Measurements from ENCODE around the gene RANBP17. TPM values are rescaled to one million over a fixed set of nuclear protein-coding genes. Genes with fewer than 3 reads are reported as not detected.

Gene RANBP17
- total RNA-seq, 1 donor, result 6.2 TPM

DNA sequence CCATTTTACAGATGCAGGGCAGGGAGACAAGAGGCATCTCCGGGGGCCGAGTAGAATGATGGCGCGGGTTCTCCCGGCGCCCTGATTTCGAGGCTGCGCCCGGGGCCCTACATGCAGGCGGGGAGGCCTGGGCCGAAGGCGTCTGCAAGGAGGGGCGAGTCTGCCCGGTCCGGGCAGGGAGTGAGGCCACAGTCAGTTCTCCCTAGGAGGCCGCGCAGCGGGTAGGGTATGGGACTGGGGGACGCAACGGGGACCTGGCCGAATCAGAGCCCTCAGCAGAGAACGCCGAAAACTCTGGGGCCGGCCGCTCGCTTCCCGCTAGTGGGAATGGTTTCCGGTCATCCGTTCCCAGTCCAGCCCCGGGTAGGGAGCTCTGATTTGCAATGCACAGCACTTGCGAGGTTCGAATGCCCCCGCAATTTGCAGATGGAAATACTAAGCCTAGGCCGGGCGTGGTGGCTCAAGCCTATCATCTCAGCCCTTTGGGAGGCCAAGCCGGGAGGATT lies 453.6 kb downstream of the RANBP17 start:
- peaks cover 88% of the 10 kb centered on the region for H3K27me3 ChIP-seq (ENCODE audit: insufficient read depth, low read length)

DNA sequence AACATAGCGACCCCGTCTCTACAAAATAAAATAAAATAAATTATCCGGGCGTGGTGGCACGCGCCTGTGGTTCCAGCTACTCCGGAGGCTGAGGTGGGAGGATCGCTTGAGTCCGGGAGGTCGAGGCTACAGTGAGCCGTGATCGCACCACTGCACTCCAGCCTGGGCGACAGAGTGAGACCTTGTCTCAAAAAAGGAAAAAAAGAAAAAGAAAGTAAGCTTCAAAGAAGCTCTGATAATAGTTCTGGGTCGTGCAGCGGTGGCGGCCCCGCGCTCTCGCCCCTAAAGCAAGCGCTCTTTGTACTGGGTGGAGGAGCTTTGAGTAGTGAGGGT lies 454.1 kb downstream of the RANBP17 start:
- Histone ChIP-seq H3K9me3 (ENCODE audit: low read depth, low read length) (no peaks in the 10 kb centered on the region), H3K4me3 (ENCODE audit: low read length) (no peak overlapping the region), H3K27me3 (ENCODE audit: insufficient read depth, low read length) (peaks cover 89% of the 10 kb centered on the region), H3K4me1 (ENCODE audit: insufficient read depth, low read length) (peaks cover 22% of the 10 kb centered on the region)

More for the DNA sequence above, 453.6 kb downstream of the RANBP17 start:
- Histone ChIP-seq H3K4me1 (ENCODE audit: insufficient read depth, low read length) (peaks cover 26% of the 10 kb centered on the region), H3K4me3 (ENCODE audit: low read length) (no peak overlapping the region), H3K9me3 (ENCODE audit: low read depth, low read length) (no peaks in the 10 kb centered on the region)

DNA sequence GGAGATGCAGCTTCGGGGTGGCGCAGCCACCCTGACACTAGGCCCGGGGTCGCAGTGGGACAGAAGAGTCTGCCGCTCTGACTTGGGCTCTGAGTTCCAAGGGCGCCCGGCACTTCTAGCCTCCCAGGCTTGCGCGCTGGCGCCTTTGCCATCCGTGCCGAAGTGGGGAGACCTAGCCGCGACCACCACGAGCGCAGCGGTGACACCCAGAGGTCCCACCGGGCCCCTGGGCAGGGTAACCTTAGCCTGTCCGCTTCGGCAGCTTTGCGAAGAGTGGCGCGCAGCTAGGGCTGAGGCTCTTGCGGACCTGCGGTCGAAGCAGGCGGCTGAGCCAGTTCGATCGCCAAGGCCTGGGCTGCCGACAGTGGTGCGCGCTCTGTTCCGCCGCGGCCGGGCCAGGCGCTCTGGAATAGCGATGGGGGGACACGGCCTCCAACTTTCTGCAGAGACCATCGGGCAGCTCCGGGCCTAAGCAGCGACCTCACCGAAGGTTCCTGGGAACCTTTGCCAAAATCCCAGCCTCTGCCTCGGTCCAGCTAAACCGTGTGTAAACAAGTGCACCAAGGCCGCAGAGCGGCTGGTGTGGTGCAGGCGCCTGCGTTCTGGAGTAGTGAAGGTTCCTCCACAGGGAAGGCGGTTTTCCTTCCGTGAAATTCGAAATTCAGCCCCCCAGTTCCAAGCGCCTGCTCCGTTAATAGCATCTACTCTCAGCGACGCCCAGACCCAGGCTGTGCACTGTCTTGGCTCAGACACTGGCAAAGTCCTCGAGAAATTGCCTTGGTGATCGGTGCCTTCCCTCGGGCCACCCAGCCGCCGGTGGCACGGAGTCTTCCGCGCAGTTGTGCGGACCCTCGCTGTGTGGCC lies 454.7 kb downstream of the RANBP17 start:
- H3K4me3 ChIP-seq (ENCODE audit: low read length), result no peak overlapping the region
- H3K27me3 ChIP-seq (ENCODE audit: insufficient read depth, low read length), result peaks cover 93% of the 10 kb centered on the region
- no peaks in the 10 kb centered on the region for H3K9me3 ChIP-seq (ENCODE audit: low read depth, low read length)
- H3K4me1 ChIP-seq (ENCODE audit: insufficient read depth, low read length), result peaks cover 16% of the 10 kb centered on the region

DNA sequence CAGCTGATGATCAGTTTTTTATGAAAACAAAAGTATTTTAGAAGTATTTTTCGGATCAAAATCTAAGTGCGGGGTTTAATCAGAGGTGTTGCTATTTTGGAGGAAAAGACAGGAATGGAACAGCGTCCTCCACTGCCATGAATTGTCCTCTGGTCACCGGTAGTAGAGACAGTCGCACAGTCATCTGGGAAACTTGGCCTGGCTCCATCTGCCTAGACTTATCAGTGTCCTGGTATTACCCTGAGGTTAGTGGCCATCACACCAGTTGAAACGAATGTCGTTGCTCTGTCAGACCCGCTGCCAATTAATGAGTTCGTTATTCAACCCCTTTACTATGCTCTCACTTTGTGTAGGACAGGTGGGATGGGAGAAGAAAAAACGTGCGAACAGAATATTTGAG lies 455.4 kb downstream of the RANBP17 start:
- no peaks in the 10 kb centered on the region for H3K9me3 ChIP-seq (ENCODE audit: low read depth, low read length)
- peaks cover 10% of the 10 kb centered on the region for H3K4me1 ChIP-seq (ENCODE audit: insufficient read depth, low read length)
- H3K4me3 ChIP-seq (ENCODE audit: low read length), result no peak overlapping the region
- peaks cover 96% of the 10 kb centered on the region for H3K27me3 ChIP-seq (ENCODE audit: insufficient read depth, low read length)

DNA sequence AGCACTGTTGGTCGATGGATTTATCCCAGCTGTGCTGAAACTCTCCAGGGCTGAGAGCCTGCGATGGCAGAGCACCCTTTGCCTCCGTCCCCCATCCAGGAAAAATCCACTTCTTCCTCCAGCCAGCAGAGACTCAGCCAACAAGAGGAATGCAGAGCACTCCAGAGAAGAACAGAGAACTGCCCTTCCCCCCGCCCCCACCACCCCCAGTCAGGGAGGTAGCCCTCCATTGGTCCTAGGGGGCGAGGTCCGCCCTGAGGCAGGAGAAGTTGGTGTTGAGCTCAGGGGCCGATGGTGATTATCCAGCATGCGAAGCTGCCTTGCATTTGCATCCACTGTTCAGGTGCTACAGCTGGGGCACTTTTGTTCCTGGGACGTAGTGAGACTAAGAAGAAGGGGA lies 456.2 kb downstream of the RANBP17 start:
- Histone ChIP-seq H3K27me3 (ENCODE audit: insufficient read depth, low read length) (peaks cover 95% of the 10 kb centered on the region), H3K9me3 (ENCODE audit: low read depth, low read length) (no peaks in the 10 kb centered on the region), H3K4me3 (ENCODE audit: low read length) (no peak overlapping the region), H3K4me1 (ENCODE audit: insufficient read depth, low read length) (peaks cover 4% of the 10 kb centered on the region)

- Histone ChIP-seq H3K27me3 (ENCODE audit: insufficient read depth, low read length) (peaks cover 85% of the 10 kb centered on the region), H3K4me1 (ENCODE audit: insufficient read depth, low read length) (peaks cover 16% of the 10 kb centered on the region), H3K9me3 (ENCODE audit: low read depth, low read length) (no peaks in the 10 kb centered on the region), H3K4me3 (ENCODE audit: low read length) (no peak overlapping the region)
Observed at GRCh38 chr5:171321447-171321846, 459.6 kb downstream of the RANBP17 start.

- H3K9me3 ChIP-seq (ENCODE audit: low read depth, low read length), result no peaks in the 10 kb centered on the region
- H3K4me1 ChIP-seq (ENCODE audit: insufficient read depth, low read length), result peaks cover 16% of the 10 kb centered on the region
- no peak overlapping the region for H3K4me3 ChIP-seq (ENCODE audit: low read length)
- H3K27me3 ChIP-seq (ENCODE audit: insufficient read depth, low read length), result peaks cover 74% of the 10 kb centered on the region
Observed at GRCh38 chr5:171322527-171322926, 460.7 kb downstream of the RANBP17 start.

DNA sequence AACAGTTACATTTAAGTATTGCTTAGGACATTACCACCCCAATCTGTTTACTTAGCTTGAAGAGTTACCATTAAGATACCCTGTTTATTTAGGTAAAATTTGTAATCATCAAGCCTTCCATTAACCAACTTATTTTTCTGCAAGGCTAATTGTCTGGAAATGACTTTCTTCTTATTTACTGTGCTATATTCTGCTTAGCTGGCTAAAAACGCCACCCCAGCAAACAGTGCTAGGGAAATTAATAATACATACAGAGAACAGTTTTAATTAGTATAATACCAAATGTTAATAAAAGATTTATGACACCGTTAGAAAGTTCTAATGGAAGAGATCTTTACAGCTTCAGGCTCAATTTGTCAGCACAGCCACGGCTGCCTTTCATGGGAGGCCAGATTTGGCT lies 461.2 kb downstream of the RANBP17 start:
- peaks cover 72% of the 10 kb centered on the region for H3K27me3 ChIP-seq (ENCODE audit: insufficient read depth, low read length)

GRCh38 chr5:171323806-171324632 lies 462.2 kb downstream of the RANBP17 start:
- Histone ChIP-seq H3K9me3 (ENCODE audit: low read depth, low read length) (no peaks in the 10 kb centered on the region), H3K27me3 (ENCODE audit: insufficient read depth, low read length) (peaks cover 69% of the 10 kb centered on the region)

More for the DNA sequence above, 461.2 kb downstream of the RANBP17 start:
- Histone ChIP-seq H3K4me3 (ENCODE audit: low read length) (no peak overlapping the region), H3K4me1 (ENCODE audit: insufficient read depth, low read length) (peaks cover 16% of the 10 kb centered on the region), H3K9me3 (ENCODE audit: low read depth, low read length) (no peaks in the 10 kb centered on the region)

DNA sequence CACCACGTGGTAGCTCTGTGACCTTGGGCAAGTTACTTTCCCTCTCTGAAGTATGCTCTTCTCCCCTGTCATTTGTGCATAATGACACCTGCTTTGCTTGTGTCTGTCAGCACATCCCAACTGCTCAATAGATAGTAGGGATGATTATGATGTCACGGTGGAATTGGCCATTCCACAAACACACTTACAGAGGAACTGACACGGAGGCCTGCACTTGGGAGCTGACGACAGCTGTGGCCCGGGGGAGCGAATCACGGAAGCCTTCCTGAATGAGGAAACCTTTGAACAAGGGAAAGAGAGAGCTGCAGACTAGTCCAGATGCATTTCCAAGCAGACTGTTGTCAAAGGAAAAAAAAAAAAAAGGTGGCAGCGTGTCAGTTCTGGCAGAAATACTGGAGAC lies 468.2 kb downstream of the RANBP17 start:
- no peak overlapping the region for H3K4me3 ChIP-seq (ENCODE audit: low read length)
- H3K27me3 ChIP-seq (ENCODE audit: insufficient read depth, low read length), result peaks cover 16% of the 10 kb centered on the region
- peaks cover 9% of the 10 kb centered on the region for H3K4me1 ChIP-seq (ENCODE audit: insufficient read depth, low read length)
- H3K9me3 ChIP-seq (ENCODE audit: low read depth, low read length), result no peaks in the 10 kb centered on the region

More at GRCh38 chr5:171323806-171324632, 462.2 kb downstream of the RANBP17 start:
- peaks cover 16% of the 10 kb centered on the region for H3K4me1 ChIP-seq (ENCODE audit: insufficient read depth, low read length)
- H3K4me3 ChIP-seq (ENCODE audit: low read length), result no peak overlapping the region

DNA sequence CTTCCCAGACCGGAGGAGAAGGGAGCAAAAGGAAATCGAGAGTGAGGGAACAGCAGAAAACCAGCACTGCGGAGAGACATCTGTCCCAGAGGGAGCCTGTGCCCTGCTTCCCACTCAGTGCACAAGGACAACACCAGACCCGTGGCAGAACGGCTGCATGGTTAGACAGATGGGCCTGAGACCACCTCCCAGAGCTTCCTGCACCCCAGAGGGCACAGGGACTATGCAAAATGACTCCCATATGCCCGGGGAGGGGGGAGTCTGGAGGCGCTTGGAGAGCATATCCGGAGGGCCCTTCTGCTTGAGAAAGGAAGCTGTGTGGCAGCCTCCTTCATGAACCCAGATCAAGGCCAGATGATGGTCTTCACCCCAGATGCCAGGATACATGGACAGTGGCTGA lies 473.8 kb downstream of the RANBP17 start:
- Histone ChIP-seq H3K27me3 (ENCODE audit: insufficient read depth, low read length) (peaks cover 36% of the 10 kb centered on the region), H3K4me1 (ENCODE audit: insufficient read depth, low read length) (peaks cover 7% of the 10 kb centered on the region), H3K9me3 (ENCODE audit: low read depth, low read length) (no peaks in the 10 kb centered on the region), H3K4me3 (ENCODE audit: low read length) (no peak overlapping the region)

DNA sequence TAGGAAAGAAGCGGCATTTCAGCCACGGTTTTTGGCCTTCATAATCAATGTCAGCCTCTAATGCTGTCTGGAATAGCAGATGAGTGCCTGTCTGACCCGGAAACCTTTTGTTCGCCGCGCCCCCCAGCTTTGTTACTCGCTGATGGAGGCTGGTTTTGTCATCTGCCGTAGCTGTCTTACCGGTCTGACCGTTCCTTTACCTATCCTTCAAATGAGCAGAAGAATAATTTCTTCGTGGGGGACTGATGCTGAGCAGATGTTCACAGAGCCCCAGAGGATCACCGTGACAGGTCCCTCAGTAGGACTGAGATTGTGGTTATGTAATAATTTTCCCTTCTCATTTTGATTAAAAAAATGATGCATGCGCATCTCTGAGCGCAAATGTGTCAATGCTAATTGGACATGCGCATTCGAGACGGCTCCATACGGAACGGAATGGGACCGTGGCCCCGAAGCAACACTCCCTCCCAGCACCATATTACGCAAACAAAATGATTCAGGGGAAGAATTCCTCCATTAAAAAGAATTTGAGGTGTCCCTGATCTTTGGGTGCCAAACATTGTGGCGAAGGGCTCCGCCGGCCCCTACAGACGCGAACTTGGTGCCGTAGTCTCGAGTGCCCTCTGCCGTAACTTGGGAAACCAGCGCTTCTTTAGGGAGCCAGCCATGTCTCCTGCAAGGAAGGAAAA lies 474.8 kb downstream of the RANBP17 start:
- Histone ChIP-seq H3K4me3 (ENCODE audit: low read length) (no peak overlapping the region), H3K9me3 (ENCODE audit: low read depth, low read length) (no peaks in the 10 kb centered on the region), H3K4me1 (ENCODE audit: insufficient read depth, low read length) (peaks cover 7% of the 10 kb centered on the region), H3K27me3 (ENCODE audit: insufficient read depth, low read length) (peaks cover 36% of the 10 kb centered on the region)

DNA sequence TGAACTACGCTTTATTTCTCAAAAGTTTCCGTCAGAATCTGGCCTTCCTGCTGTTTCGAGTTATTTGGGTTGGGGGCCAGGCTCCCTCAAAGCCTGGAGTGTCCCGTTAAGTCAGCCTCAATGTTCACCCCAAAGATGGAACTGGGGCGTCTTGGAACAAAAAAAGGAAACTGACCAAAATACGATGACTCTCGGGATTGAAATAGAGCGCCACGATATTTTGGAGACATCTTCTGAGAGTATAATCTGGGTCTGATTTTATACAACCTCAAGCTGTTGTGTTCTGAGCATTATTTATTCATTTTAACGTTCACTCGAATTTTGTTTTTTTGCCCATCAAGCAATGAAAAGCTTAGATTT lies 475.4 kb downstream of the RANBP17 start:
- peaks cover 7% of the 10 kb centered on the region for H3K4me1 ChIP-seq (ENCODE audit: insufficient read depth, low read length)
- H3K4me3 ChIP-seq (ENCODE audit: low read length), result no peak overlapping the region
- H3K27me3 ChIP-seq (ENCODE audit: insufficient read depth, low read length), result peaks cover 36% of the 10 kb centered on the region
- no peaks in the 10 kb centered on the region for H3K9me3 ChIP-seq (ENCODE audit: low read depth, low read length)

DNA sequence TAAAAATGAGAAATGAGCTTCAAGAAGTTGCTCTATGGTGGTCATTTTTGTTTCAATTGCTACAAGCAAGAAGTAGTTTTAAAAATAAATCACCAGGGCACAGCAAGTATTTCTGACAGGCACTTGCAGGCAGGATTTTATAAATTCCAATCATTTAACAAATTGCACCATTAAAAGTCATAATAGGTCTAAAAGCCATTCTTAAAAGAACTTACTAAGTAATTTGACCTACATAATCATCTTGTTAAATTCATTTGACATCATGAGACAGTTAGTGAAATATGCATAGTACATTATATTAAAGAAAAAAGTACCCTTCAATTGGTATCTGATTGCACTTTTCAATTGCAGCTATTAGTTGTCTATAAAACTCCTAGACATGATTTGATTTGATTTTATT lies 478.2 kb downstream of the RANBP17 start:
- Histone ChIP-seq H3K27me3 (ENCODE audit: insufficient read depth, low read length) (peaks cover 33% of the 10 kb centered on the region), H3K4me3 (ENCODE audit: low read length) (no peak overlapping the region), H3K4me1 (ENCODE audit: insufficient read depth, low read length) (peaks cover 7% of the 10 kb centered on the region), H3K9me3 (ENCODE audit: low read depth, low read length) (no peaks in the 10 kb centered on the region)

DNA sequence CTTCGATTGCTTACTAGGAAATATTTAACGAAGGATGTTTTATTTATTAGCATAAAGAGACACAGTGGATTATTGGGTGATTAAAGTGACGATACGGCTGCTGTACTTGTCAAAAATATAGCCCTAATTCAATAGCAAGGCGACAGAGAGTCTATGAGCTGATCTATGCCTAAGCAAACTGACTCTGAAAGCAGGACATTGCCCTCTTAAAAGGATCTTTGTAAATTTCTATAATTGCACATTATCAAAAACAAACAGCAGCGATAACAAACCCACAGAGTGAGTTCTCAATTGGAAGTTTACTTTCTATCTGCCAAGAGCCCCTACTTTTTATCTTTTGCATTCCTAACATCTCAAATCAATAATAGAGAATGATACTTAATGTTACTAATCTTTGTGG lies 478.7 kb downstream of the RANBP17 start:
- Histone ChIP-seq H3K4me3 (ENCODE audit: low read length) (no peak overlapping the region), H3K9me3 (ENCODE audit: low read depth, low read length) (no peaks in the 10 kb centered on the region), H3K27me3 (ENCODE audit: insufficient read depth, low read length) (peaks cover 31% of the 10 kb centered on the region), H3K4me1 (ENCODE audit: insufficient read depth, low read length) (peaks cover 7% of the 10 kb centered on the region)

Data from mononuclear cell (primary cell).